Fibroblast of the aortic adventitia (primary cell): ENCODE data around the gene CYB5R3. TPM values are rescaled to one million over a fixed set of nuclear protein-coding genes. Genes with fewer than 3 reads are reported as not detected.

Experiments
- DNase-seq: peaks from one replicate; pipeline ENCODE4 v3.0.0-alpha.2; 2010; ENCODE audit warnings: low read depth
- H3K4me3 ChIP-seq: 2 replicates; pipeline ENCODE4 v1.5.1; 2011; ENCODE audit warnings: low read depth, mild to moderate bottlenecking, control low read depth, low read length, moderate library complexity
- CTCF ChIP-seq: IDR thresholded peaks from 2 replicates; pipeline ENCODE4 v1.5.1; 2011; ENCODE audit warnings: mild to moderate bottlenecking, low read length, control low read depth, inconsistent platforms; ENCODE audit not compliant: insufficient read depth
- total RNA-seq: library from RNA; depleted of rRNA; stranded (reverse); fragments of >200 nt; gene quantifications from 2 replicates; pipeline ENCODE4 v1.2.3, GENCODE V29; 2012; ENCODE audit warnings: low replicate concordance

CYB5R3 gene
- total RNA-seq = 44.4 and 113 TPM in 2 replicates

DNA sequence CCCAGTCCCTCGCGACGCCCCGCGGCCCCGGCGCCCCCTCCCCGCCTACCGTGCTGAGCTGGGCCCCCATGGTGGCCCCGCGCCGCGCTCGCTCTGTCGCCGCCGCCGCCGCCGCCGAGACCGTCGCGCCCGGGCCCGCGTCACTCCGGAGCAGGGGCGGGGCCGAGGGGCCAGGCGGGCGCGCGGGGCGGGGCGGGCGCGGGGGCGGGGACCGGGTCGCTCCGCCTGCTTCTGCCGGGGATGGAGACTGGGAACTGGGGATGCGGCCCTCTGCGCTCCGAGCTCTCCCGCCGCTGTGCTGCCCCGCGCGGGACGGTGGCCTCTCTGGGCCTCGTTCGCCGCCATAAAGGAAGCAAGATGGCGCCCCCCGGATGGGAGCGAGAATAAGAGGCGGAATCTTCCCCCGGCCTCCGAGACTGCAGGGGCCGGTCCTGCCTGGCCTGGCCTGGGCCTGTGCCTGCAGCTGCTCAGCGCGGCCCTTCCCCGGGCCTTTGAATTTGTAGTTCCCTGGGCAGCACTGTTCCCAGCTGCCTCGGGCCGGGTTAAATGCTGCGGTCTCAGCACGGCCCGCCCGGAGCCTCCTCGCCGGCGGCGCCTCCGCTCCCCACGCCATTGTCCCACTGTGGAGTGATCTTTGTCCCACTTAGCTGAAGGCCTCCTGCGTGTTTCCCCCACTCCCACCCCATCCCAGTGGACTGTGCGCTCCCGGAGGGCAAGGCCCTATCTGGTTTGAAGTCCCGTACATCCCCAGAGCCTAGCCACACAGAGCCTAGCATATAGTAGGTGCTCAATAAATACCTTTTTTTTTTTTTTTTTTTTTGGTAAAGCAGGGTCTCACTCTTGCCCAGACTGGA is at the start of gene CYB5R3:
Gene CYB5R3, minus strand, starts transcription at position 147 of the 854 bp plus-strand sequence. Its CDS starts 77 bp downstream, at position 70.
- DNase-seq = peak; percentile 75
- TF ChIP-seq CTCF = no peak

DNA sequence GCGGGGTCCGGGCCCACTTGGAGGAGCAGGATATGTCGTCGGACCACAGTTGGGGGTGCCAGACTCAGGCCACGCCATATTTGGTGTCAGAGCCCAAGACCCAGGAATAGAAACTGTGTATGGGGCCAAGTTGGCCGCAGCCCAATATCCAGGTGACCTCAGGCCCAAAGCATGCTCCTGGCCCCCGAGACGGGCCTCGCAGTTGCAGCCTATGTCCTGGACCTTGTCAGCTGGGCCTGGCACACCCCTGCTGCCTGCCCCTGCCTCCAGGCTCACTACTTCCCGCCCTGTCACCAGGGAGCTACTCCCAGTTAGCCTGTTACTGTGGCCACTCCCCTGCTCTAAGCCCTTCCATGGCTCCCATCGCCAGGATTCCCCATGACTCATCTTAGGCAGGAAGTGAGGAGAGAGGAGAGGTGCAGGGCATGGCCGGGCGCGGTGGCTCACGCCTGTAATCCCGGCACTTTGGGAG is 48.4 kb upstream of the CYB5R3 start:
- TF ChIP-seq CTCF = no peak
- no peak overlapping the region for H3K4me3 ChIP-seq
- DNase-seq = peak; percentile 82

More for the DNA sequence above, at the start of gene CYB5R3:
- H3K4me3 ChIP-seq = peak within 1 kb of the TSS; percentile 92

DNA sequence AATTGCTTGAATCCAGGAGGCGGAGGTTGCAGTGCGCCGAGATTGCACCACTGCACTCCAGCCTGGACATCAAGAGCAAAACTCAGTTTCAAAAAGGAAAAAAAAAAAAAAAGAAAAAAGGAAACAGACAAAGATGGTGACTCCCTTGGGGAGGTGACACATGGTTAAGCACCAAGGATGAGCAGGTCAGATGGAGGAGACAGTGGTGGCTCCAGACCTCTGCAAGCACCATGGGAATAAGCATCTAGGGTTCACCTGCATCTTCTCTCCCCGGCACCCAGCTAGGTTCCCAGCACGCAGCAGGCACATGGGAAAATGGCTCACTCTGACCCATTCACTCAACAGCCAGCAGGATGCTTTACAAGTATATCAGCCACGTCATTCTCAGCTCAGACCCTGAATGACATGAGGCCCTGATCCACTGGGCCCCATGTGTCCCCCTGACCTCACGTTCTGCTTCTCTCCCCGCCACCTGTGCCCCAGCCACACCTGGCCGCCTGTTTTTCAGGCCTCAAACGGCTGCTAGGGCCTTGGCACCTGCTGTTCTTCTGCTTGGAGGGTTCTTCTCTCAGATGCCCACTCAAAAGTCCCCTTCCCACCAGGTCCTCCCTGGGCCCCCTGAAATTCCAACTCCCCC is 47.3 kb upstream of the CYB5R3 start:
- no peak for DNase-seq
- no peak overlapping the region for H3K4me3 ChIP-seq
- TF ChIP-seq CTCF = no peak

- no peak for TF ChIP-seq CTCF
- peak; percentile 30 for DNase-seq
- no peak overlapping the region for H3K4me3 ChIP-seq
These were observed 46.1 kb upstream of the CYB5R3 start for GRCh38 chr22:42695294-42695693.

DNA sequence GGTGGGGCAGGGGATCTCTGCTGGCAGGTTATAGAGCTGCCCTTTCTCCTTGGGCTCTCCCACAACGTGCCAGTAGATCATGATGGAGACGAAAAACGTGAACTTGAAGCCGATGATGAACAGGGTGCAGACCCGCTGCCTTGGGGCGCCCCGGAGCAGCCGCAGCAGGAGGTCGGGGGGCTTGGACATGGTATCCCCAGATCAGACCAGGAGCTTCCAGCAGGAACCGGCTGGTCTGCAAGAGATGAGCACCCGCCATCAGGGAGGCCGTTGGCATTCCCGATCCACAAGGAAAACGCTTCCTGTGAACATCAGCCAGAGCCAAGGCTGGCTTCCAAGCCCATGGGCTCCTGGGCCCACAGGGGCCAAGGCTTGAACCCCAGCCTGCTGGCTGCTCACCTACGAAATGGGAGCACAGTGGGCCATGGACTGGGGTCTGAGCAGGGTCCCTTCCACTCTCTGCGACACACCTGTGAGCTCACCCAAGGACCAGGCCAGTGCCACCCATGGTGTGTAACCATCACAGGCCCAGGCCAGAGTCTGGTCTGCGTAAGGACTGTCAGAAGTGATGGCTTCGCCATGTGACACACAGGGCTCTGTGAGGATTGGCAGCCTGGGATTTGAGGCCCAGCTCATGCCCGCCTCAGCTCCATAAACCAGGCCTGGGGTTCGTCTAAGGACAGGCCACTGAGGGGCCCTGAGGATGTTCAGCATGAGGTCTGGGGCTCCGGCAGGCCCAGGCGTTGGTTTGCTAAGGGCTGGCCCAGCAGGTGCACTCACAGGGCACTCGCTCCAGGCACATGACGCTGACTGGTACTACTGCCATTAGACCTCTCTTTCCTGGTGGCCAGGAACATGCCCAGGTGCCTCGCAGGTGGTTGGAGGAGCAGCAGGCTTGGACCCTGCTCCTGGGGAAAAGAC is 44.8 kb upstream of the CYB5R3 start:
- no peak for TF ChIP-seq CTCF
- no peak for DNase-seq
- no peak overlapping the region for H3K4me3 ChIP-seq

GRCh38 chr22:42693055-42693762 is 44.0 kb upstream of the CYB5R3 start:
- DNase-seq = no peak
- no peak for TF ChIP-seq CTCF
- H3K4me3 ChIP-seq = no peak overlapping the region
